HEK293 (cell line): Measurements from ENCODE around the gene GID8.

Experiments
- CTCF ChIA-PET: fragments of 350-600 bp; formaldehyde crosslinking; extraction: SDS; loops from one replicate; lab custom pipeline; 2021; ENCODE audit warnings: antibody characterized with exemption; lab: Yijun Ruan, JAX
- POLR2A ChIA-PET: fragments of 300-600 bp; formaldehyde crosslinking; extraction: SDS; loops from one replicate; lab custom pipeline; 2020; ENCODE audit warnings: antibody characterized with exemption, inconsistent platforms; lab: Yijun Ruan, JAX
- H3K27ac ChIP-seq: fragments of 200-500 bp; sonication (Bioruptor generic); 2 replicates; pipeline ENCODE4 v1.5.1; 2014; ENCODE audit warnings: low read depth, low read length, control low read depth, inconsistent platforms; ENCODE audit errors: extremely low read depth
- H3K36me3 ChIP-seq, 2 experiments: fragments of 200-500 bp in 1 of 2; sonication (Bioruptor generic) in 1 of 2; 1 replicate in 1 of 2; 2 replicates in 1 of 2; pipeline ENCODE4 v1.5.1; 2014 to 2017; ENCODE audit warnings: inconsistent platforms in 2 of 2, low read length in 2 of 2; ENCODE audit not compliant: control insufficient read depth in 2 of 2, insufficient read depth in 1 of 2
- H3K4me1 ChIP-seq: fragments of 200-500 bp; sonication (Bioruptor generic); 2 replicates; pipeline ENCODE4 v1.5.1; 2014; ENCODE audit warnings: mild to moderate bottlenecking, low read length, inconsistent platforms; ENCODE audit not compliant: control insufficient read depth, insufficient read depth
- H3K4me3 ChIP-seq: 2 replicates; pipeline ENCODE4 v1.5.1; 2011; ENCODE audit warnings: low read depth, mild to moderate bottlenecking, control low read depth, low read length, moderate library complexity
- H3K9me3 ChIP-seq: fragments of 200-500 bp; sonication (Bioruptor generic); 2 replicates; pipeline ENCODE4 v1.5.1; 2014; ENCODE audit warnings: low read depth, low read length, inconsistent platforms; ENCODE audit not compliant: control insufficient read depth, insufficient read depth
- MZF1 ChIP-seq: fragments of 450-650 bp; formaldehyde crosslinking; IDR thresholded peaks from 2 replicates; pipeline ENCODE4 v1.5.1; 2017; ENCODE audit warnings: missing biosample characterization, missing genetic modification characterization, borderline replicate concordance
- PRDM1 ChIP-seq: fragments of 450-650 bp; formaldehyde crosslinking; IDR thresholded peaks from 2 replicates; pipeline ENCODE4; 2016; ENCODE audit warnings: missing biosample characterization, missing genetic modification characterization
- SETDB1 ChIP-seq: IDR thresholded peaks from one replicate; pipeline ENCODE4 v1.6.1; 2017; ENCODE audit warnings: mild to moderate bottlenecking, low read length, moderate library complexity, mixed read lengths; ENCODE audit not compliant: insufficient read length
- YY2 ChIP-seq: fragments of 450-650 bp; formaldehyde crosslinking; IDR thresholded peaks from 2 replicates; pipeline ENCODE4 v1.5.1; 2016; ENCODE audit warnings: missing biosample characterization, missing genetic modification characterization
- ZBTB20 ChIP-seq: fragments of 450-650 bp; formaldehyde crosslinking; IDR thresholded peaks from 2 replicates; pipeline ENCODE4 v1.5.1; 2016; ENCODE audit warnings: missing biosample characterization, missing genetic modification characterization
- ZNF112 ChIP-seq: fragments of 450-650 bp; formaldehyde crosslinking; IDR thresholded peaks from 2 replicates; pipeline ENCODE4 v1.5.0; 2017; ENCODE audit warnings: missing biosample characterization, missing genetic modification characterization
- ZNF18 ChIP-seq: fragments of 450-650 bp; formaldehyde crosslinking; IDR thresholded peaks from 2 replicates; pipeline ENCODE4 v1.5.1; 2016; ENCODE audit warnings: missing biosample characterization, missing genetic modification characterization
- ZNF184 ChIP-seq: fragments of 450-650 bp; IDR thresholded peaks from 2 replicates; pipeline ENCODE4 v1.5.1; 2018; ENCODE audit warnings: missing biosample characterization, mild to moderate bottlenecking, missing genetic modification characterization
- ZNF202 ChIP-seq: fragments of 450-650 bp; formaldehyde crosslinking; IDR thresholded peaks from 2 replicates; pipeline ENCODE4 v1.5.1; 2016; ENCODE audit warnings: missing biosample characterization, missing genetic modification characterization, borderline replicate concordance
- ZNF24 ChIP-seq: fragments of 450-650 bp; formaldehyde crosslinking; IDR thresholded peaks from 2 replicates; pipeline ENCODE4 v1.5.1; 2016; ENCODE audit warnings: missing biosample characterization, missing genetic modification characterization
- ZNF26 ChIP-seq: fragments of 450-650 bp; formaldehyde crosslinking; IDR thresholded peaks from 2 replicates; pipeline ENCODE4 v1.5.1; 2016; ENCODE audit warnings: missing biosample characterization, missing genetic modification characterization
- ZNF394 ChIP-seq: fragments of 450-650 bp; formaldehyde crosslinking; IDR thresholded peaks from 2 replicates; pipeline ENCODE4 v1.5.1; 2016; ENCODE audit warnings: missing biosample characterization, missing genetic modification characterization, mild to moderate bottlenecking, moderate library complexity, borderline replicate concordance
- ZNF433 ChIP-seq: fragments of 450-650 bp; formaldehyde crosslinking; IDR thresholded peaks from 2 replicates; pipeline ENCODE4 v1.5.1; 2016; ENCODE audit warnings: missing biosample characterization, missing genetic modification characterization, low read depth
- ZNF561 ChIP-seq: fragments of 450-650 bp; IDR thresholded peaks from 2 replicates; pipeline ENCODE4 v1.5.1; 2018; ENCODE audit warnings: missing biosample characterization, missing genetic modification characterization, borderline replicate concordance
- ZNF600 ChIP-seq: fragments of 450-650 bp; formaldehyde crosslinking; IDR thresholded peaks from 2 replicates; pipeline ENCODE4 v1.5.1; 2016; ENCODE audit warnings: missing biosample characterization, missing genetic modification characterization
- ZNF664 ChIP-seq: fragments of 450-650 bp; formaldehyde crosslinking; IDR thresholded peaks from 2 replicates; pipeline ENCODE4 v1.5.1; 2016; ENCODE audit warnings: missing biosample characterization, missing genetic modification characterization
- ZNF776 ChIP-seq: fragments of 450-650 bp; formaldehyde crosslinking; IDR thresholded peaks from 2 replicates; pipeline ENCODE4 v1.5.0; 2017; ENCODE audit warnings: missing biosample characterization, missing genetic modification characterization, borderline replicate concordance
- ZSCAN23 ChIP-seq: fragments of 450-650 bp; formaldehyde crosslinking; IDR thresholded peaks from 2 replicates; pipeline ENCODE4 v1.5.1; 2016; ENCODE audit warnings: missing biosample characterization, missing genetic modification characterization
- TF ChIP-seq, protein P1 (sequence below): fragments of 450-650 bp; formaldehyde crosslinking; IDR thresholded peaks from 2 replicates; pipeline ENCODE4 v1.5.1; 2016; ENCODE audit warnings: missing biosample characterization, missing genetic modification characterization
- TF ChIP-seq, protein P2 (sequence below): fragments of 450-650 bp; formaldehyde crosslinking; IDR thresholded peaks from 2 replicates; pipeline ENCODE4 v1.5.1; 2017; ENCODE audit warnings: missing biosample characterization, missing genetic modification characterization

GID8 gene

GRCh38 chr20:62941792-62942191 lies 3.8 kb downstream of the GID8 start (continued):
- TF ChIP-seq ZNF26 (no peak), MZF1 (no peak)

DNA sequence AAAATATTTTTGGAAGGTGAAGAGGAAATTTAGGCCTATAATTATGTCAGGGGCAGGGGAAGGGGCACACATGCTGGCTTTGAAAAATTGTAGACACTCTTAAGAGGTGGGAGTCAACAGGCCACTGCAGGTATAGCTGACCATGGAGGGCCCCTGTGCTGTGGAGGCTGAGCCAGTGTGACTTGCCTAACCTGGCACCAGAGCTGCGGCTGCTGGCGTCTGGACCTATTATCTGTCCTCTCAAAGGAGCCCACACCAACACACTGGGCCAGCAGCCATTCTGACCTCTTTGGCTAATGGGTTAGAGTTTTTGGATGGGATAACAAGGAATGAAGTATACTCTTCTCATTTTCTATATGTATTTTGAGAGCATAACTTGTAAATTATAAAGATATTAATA lies 4.5 kb downstream of the GID8 start:
- peaks cover 0 to 68% of the 10 kb centered on the region in 2 experiments for H3K36me3 ChIP-seq
- no peaks in the 10 kb centered on the region for H3K9me3 ChIP-seq
- H3K4me1 ChIP-seq: peaks cover 9% of the 10 kb centered on the region; the same call in 1 of the 2 replicates
- no peak overlapping the region for H3K4me3 ChIP-seq
- H3K27ac ChIP-seq: no peak overlapping the region
- ChIA-PET POLR2A (no interaction called here), CTCF (no interaction called here)
- TF ChIP-seq ZNF600 (tag by site-specific recombination) (no peak), ZSCAN23 (tag by site-specific recombination) (no peak), ZNF184 (tag by site-specific recombination) (no peak)
- TF ChIP-seq, protein P1, sequence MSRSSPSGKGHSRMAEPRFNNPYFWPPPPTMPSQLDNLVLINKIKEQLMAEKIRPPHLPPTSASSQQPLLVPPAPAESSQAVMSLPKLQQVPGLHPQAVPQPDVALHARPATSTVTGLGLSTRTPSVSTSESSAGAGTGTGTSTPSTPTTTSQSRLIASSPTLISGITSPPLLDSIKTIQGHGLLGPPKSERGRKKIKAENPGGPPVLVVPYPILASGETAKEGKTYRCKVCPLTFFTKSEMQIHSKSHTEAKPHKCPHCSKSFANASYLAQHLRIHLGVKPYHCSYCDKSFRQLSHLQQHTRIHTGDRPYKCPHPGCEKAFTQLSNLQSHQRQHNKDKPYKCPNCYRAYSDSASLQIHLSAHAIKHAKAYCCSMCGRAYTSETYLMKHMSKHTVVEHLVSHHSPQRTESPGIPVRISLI: no peak

DNA sequence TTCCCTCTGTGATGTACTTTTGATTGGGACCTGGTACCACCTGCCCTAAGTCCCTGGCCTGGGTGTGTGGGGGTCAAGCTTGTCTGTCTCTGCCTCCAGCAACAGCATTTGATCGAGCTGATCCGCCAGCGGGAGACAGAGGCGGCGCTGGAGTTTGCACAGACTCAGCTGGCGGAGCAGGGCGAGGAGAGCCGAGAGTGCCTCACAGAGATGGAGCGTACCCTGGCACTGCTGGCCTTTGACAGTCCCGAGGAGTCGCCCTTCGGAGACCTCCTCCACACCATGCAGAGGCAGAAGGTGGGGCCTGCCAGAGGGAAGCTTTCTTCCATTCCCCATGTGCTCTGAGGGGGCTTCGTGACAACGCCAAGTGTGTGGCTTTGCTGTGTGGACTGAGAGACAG lies 5.4 kb downstream of the GID8 start:
- TF ChIP-seq PRDM1 (tag by site-specific recombination): no peak
- H3K4me3 ChIP-seq: no peak overlapping the region
- ChIA-PET POLR2A (interaction anchor here (0.7 kb wide), 1 partner anchor 45 kb away, joined by 10 read pairs; no protein-coding TSS in a partner anchor), CTCF (interaction anchor here (0.7 kb wide), 1 partner anchor 440 kb away, joined by 3 read pairs; no protein-coding TSS in a partner anchor)
- no peaks in the 10 kb centered on the region for H3K9me3 ChIP-seq
- H3K27ac ChIP-seq: no peak overlapping the region
- H3K4me1 ChIP-seq: peaks cover 9% of the 10 kb centered on the region; the same call in 1 of the 2 replicates
- H3K36me3 ChIP-seq: peaks cover 0 to 78% of the 10 kb centered on the region in 2 experiments

DNA sequence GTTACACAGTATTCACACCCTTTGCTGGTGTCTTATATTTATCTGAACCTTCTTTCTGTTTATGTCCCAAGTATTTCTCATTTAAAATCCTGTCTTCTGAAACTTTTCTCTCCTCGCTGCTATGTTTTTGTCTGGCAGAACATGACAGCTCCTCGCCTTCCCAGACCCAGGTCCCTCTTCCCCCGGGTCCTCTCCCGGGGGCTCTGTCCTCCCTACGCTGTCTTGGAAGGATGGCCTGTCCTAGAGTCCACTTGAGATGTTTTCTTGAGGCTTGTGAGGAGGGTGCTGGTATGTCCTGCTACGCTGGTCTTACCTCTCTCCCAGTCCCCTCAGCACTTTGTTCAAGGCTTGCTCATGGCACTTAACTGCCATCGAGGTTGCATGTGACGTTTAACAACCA lies 6.2 kb downstream of the GID8 start:
- Histone ChIP-seq H3K4me3 (no peak overlapping the region), H3K36me3 (peaks cover 0 to 85% of the 10 kb centered on the region in 2 experiments), H3K9me3 (no peaks in the 10 kb centered on the region), H3K4me1 (peaks cover 6% of the 10 kb centered on the region; the same call in 1 of the 2 replicates)
- ChIA-PET POLR2A (interaction anchor here (0.7 kb wide), 1 partner anchor 46 kb away, joined by 10 read pairs; no protein-coding TSS in a partner anchor), CTCF (interaction anchor here (0.9 kb wide), 1 partner anchor 28 kb away, joined by 4 read pairs; no protein-coding TSS in a partner anchor)
- TF ChIP-seq ZNF394 (tag by site-specific recombination) (no peak), ZNF664 (tag by site-specific recombination) (no peak), MZF1 (no peak), ZBTB20 (tag by site-specific recombination) (no peak), ZNF202 (tag by site-specific recombination) (no peak)
- TF ChIP-seq, protein P1: no peak
- TF ChIP-seq, all 188 proteins: peak for 0
- H3K27ac ChIP-seq: no peak overlapping the region

DNA sequence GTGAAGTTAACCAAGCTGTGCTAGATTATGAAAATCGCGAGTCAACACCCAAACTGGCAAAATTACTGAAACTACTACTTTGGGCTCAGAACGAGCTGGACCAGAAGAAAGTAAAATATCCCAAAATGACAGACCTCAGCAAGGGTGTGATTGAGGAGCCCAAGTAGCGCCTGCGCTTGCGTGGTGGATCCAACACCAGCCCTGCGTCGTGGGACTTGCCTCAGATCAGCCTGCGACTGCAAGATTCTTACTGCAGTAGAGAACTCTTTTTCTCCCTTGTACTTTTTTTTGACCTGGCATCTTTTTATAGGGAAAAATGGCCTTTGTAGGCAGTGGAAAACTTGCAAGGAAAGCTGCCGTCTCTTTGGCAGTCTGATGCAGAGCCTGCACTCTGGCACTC lies 6.8 kb downstream of the GID8 start:
- no peak overlapping the region for H3K4me3 ChIP-seq
- H3K36me3 ChIP-seq: peaks cover 0 to 91% of the 10 kb centered on the region in 2 experiments
- no peak overlapping the region for H3K27ac ChIP-seq
- ChIA-PET POLR2A (no interaction called here), CTCF (interaction anchor here (0.9 kb wide), 1 partner anchor 28 kb away, joined by 4 read pairs; no protein-coding TSS in a partner anchor)
- no peaks in the 10 kb centered on the region for H3K9me3 ChIP-seq
- peaks cover 3% of the 10 kb centered on the region; the same call in 1 of the 2 replicates for H3K4me1 ChIP-seq
- TF ChIP-seq, protein P2, sequence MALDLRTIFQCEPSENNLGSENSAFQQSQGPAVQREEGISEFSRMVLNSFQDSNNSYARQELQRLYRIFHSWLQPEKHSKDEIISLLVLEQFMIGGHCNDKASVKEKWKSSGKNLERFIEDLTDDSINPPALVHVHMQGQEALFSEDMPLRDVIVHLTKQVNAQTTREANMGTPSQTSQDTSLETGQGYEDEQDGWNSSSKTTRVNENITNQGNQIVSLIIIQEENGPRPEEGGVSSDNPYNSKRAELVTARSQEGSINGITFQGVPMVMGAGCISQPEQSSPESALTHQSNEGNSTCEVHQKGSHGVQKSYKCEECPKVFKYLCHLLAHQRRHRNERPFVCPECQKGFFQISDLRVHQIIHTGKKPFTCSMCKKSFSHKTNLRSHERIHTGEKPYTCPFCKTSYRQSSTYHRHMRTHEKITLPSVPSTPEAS: no peak
- TF ChIP-seq ZNF18 (tag by site-specific recombination): no peak
- no peak for TF ChIP-seq ZNF433 (tag by site-specific recombination)
- no peak for TF ChIP-seq ZNF24
- no peak for TF ChIP-seq ZNF394 (tag by site-specific recombination)
- TF ChIP-seq ZNF561 (tag by site-specific recombination): no peak
- TF ChIP-seq ZNF112 (tag by site-specific recombination): no peak
- TF ChIP-seq YY2 (tag by site-specific recombination): no peak
- no peak for TF ChIP-seq SETDB1
- TF ChIP-seq ZNF776 (tag by site-specific recombination): no peak
